ENCODE results near the gene CATSPERE.

GRCh38 chr1:244447552-244447951 is 13.5 kb upstream of the CATSPERE start:
- TF ChIP-seq POLR2A (IDR thresholded peaks at IDR 0.05), result no peak
- TF ChIP-seq, protein P1, sequence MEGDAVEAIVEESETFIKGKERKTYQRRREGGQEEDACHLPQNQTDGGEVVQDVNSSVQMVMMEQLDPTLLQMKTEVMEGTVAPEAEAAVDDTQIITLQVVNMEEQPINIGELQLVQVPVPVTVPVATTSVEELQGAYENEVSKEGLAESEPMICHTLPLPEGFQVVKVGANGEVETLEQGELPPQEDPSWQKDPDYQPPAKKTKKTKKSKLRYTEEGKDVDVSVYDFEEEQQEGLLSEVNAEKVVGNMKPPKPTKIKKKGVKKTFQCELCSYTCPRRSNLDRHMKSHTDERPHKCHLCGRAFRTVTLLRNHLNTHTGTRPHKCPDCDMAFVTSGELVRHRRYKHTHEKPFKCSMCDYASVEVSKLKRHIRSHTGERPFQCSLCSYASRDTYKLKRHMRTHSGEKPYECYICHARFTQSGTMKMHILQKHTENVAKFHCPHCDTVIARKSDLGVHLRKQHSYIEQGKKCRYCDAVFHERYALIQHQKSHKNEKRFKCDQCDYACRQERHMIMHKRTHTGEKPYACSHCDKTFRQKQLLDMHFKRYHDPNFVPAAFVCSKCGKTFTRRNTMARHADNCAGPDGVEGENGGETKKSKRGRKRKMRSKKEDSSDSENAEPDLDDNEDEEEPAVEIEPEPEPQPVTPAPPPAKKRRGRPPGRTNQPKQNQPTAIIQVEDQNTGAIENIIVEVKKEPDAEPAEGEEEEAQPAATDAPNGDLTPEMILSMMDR (IDR thresholded peaks at IDR 0.05), result no peak
